DMS114 treated with DMSO at 0.1 percent for 48 hours (cell line): Measurements from ENCODE around the gene SCRN3.
"Not testable (repeated sequence)": the region's sequence is repeated elsewhere in the genome, so short reads cannot be mapped to it uniquely, and the experiment has no call there.

Experiments used
- DNase-seq: peaks from one replicate; lab custom pipeline; 2025; ENCODE audit not compliant: unreplicated experiment; lab: John Stamatoyannopoulos, UW

Gene SCRN3

DNA sequence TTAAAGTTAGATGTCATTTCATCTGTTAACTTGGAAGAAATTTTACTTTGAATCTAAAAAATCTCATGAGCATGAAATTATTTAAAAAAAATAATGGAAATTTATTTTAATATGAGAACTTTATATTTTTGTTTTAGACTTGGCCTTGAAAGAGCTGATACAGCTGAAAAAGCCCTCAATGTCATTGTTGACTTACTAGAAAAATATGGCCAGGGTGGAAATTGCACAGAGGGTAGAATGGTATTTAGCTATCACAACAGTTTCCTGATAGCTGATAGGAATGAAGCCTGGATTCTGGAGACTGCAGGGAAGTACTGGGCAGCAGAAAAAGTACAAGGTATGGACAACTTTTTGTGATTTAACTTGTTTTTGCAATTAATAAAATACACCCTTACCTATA is 5.3 kb downstream of the SCRN3 start:
- DNase-seq: no peak

DNA sequence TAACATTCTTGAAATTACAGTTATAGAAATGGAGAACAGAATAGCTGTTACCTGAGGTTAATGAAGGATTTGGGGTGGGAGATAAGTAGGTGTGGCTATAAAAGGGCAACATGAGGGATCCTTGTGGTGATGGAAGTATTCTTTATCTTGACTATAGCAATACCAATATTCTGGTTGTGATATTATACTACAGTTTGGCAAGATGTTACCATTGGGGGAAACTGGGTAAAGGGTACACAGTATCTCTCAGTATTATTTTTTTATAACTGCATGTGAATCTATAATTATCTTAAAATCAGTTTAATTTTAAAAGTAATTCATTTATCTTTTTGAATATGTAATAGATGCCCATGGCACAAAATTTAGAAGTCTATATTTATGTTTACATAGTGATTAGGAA is 8.1 kb downstream of the SCRN3 start:
- DNase-seq: no peak

DNA sequence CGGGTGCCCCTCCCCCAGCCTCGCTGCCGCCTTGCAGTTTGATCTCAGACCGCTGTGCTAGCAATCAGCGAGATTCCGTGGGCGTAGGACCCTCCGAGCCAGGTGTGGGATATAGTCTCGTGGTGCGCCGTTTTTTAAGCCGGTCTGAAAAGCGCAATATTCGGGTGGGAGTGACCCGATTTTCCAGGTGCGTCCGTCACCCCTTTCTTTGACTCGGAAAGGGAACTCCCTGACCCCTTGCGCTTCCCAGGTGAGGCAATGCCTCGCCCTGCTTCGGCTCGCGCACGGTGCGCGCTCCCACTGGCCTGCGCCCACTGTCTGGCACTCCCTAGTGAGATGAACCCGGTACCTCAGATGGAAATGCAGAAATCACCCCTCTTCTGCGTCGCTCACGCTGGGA is 14.5 kb downstream of the SCRN3 start:
- not testable (repeated sequence) for DNase-seq

DNA sequence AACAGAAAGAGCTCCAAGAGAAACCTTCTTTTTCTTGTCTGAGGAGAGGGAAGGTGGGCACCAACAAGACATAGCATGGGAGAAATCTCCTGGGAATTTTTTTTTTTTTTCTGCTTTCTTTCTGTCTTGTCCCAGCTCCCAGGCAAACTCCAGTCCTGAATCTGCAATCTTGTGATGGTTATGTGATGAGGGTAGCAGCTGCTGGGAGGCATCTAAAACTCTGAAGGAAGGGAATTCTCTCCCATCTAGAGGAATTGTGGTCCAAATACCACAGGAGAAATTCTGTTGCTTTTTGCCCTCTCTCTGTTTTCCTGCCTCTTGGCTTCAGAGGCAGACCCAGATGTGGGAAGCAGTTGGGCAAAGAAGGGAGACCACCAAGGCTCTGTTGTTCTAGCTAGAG is 16.7 kb downstream of the SCRN3 start:
- no peak for DNase-seq

DNA sequence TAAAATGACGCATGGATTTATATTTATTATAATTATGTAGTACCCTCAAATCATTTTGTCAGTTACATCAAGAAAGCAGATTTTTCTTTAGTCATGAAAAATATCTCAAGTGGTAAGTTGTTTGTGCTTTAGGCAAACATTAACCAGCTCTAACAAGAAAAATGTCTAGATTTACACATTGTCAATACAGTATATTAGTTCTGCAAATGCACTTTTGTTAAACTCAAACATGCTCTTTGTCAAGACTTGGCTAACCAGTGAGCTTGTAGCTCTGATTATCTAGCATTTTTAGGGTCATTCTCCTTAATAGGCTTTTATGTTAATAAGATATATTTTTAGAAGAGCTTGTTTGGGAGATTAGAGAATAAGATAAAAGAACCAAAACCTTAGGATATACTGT is 32.7 kb downstream of the SCRN3 start:
- DNase-seq: no peak

DNA sequence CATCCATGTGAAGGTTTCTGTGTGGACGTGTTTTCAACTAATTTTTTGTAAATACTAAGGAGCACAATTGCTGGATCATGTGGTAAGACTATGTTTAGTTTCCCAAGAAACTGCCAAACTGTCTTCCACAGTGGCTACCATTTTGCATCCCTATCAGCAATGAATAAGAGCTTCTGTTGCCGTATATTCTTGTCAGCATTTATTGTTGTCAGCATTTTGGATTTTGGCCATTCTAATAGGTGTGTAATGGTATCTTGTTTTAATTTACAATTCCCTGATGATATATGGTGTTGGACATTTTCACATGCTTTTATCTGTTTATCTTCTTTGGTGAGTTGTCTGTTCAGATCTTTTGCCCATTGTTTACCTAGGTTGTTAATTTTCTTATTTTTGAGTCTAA is 34.5 kb downstream of the SCRN3 start:
- DNase-seq: no peak

DNA sequence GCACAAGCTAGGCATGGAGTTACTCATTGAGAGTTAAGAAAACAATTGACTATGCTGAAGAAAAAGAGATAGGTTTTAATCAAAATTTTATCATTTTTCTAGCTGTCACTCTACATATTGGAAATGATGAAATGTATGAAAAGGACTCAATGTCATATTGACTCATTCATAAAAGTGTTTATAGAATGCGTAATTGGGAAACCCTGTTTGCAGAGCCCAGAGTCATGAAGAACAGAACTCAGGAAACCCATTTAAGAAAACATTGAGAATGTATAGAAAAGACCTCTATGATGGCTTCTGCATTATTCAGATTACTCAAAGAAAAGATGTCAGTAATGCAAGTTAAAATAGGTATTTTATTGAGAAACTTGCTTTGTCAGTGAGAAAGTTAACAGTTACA is 36.4 kb downstream of the SCRN3 start:
- no peak for DNase-seq

DNA sequence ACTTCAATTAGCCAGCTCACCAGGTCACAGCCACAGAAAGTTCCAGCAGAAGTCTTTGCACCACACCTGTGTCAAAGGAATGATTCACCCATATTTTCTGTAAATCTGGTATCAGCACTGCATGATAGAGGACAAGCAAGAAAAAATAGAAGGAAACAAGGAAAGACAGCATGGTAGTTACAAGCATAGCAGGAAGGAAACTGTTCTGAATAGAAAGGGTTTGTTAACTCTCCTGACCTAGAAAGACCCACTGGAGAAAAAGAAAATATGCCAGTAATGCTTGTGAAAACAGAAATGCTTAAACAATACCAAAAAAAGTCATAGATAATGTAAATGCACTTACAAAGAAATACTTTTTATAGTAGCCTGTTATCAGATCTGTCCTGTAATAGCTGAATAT is 40.8 kb downstream of the SCRN3 start:
- no peak for DNase-seq

DNA sequence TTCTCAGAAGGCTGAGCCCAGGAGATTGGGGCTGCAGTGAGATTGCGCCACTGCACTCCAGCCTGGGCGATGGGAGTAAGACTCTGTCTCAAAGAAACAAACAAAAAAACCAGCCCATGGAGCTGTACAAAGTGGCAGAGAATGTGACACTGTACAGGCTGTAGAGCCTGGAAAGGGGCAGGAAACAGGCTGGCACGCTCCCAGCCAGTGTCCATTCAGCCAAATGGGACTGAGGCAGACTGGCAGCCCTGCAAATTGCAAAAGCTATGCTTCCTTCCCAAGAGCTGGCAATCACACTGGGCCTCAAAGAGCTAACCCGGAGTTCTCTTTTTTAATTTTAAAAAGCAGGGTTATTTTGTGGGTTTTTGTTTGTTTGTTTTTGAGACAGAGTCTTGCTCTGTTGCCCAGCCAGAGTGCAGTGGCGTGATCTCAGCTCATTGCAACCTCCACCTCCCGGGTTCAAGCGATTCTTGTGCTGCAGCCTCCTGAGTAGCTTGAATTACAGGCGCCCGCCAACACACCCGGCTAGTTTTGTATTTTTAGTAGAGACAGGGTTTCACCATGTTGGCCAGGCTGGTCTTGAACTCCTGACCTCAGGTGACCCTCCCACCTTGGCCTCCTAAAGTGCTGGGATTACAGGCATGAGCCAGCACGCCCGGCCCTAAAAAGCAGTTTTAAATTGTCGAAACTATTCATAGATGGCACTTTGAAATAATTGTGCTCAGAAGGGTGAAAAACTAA is 42.8 kb downstream of the SCRN3 start:
- DNase-seq: no peak

DNA sequence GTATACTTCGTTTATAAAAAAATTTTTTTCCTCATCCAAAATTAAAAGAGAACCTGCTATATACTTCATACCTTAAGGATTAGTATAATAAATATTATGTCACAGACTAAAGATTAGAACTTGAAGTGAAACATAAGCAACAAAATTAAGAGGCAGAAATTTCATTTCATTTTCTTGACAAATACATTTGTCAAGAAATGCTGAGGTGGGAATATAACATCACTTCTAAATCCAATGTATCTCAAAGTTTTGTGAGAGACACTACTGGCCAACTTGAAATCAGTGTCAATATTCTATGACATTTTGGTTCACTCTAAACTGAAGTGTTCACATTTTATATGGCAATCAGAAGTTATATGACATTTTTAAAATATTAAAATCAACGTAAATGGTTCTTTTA is 43.8 kb downstream of the SCRN3 start:
- DNase-seq: no peak

DNA sequence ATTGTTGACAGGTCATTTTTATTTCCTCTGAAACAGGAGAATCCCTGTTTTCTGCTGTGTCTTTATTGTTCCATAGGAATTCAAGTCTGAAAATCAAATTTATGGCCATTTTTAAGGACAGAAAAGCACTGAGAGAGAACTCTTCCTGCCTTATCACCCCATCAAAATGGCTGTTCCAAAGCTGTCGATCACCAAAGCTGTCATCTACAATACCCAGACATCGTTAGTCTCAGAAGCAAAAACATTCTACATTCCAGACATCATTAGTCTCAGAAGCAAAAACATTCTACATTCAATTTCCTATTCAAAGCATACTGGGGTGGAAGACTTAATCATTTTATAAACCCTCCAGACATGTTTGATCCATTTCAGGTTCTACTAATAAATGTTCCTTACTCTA is 44.4 kb downstream of the SCRN3 start:
- no peak for DNase-seq

DNA sequence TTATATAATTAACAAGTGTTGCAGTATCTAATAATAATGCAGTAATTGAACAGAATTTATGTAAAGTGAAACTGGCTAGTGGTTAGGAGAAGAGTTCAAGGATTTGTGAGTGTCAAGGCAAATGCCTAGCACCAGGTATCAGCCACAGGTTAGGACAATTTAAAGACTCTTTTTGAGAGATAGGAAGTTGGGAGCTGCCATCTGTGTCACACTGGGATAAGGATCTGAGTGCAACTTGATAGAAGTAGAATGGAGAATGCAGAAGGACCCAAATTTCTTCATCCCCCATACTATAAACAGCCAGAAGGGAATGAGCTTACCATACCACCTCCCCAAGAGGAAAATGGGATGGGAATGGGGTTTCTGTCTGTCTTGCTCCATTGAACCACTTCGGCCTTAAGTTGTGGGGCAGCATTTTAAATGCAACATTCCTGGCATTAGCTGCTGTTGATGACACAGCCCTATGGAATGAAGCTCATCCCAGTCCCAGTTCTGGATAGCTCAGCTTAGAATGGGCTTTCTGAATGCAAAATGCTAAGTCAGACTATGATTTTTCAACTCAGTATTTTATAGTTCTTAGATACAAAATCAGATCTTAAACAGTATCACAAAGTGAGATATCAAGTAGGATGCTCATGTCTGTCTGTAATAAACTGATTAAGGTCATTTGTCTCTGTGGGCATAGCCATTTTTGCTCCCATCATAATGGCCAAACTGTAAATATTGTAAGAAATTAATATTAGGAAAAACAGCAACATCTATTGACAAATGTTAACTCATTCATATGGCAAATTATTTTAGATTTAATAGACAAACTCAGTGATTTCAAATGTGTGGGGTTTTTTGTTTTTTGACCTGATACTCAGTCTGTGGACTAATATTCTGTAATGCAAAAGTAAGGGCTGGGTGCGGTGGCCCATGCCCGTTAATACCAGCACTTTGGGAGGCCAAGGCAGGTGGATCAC is 47.3 kb downstream of the SCRN3 start:
- no peak for DNase-seq

DNA sequence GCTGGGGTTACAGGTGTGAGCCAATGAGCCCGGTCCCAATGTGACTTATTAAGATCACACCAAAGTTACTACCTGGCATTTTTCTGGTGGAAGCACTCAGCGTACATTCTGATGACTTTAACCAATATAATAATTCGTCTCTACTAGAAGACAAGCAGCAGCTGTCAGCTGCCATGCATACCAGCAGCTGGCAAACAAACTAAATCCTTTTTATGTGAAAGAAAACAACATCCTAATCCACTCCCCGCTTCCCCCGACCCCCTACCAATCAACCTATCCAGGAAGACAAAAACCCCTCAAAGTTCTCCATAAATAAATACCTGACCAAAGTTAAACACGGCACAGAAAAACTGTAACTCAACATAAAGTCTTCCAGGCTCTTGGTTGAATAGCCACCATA is 49.2 kb downstream of the SCRN3 start:
- DNase-seq: no peak

DNA sequence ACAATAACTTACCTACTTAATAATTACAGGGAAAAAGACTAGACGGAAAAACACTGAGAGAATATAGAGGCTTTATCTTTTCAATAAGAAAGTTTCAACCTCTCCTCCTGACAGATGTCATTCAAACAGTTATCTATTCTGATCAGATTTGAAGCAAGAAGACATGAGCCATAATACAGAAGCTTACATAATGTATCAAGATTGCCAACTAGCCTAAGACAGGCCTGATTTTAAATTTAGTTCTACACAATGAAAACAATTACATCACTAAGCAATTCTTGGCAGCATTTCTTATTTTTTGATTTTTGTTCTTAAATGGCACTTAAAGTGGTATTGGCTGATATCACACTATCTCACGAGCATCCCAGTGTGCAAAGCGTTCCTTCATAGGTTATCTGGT is 49.7 kb downstream of the SCRN3 start:
- DNase-seq: no peak

DNA sequence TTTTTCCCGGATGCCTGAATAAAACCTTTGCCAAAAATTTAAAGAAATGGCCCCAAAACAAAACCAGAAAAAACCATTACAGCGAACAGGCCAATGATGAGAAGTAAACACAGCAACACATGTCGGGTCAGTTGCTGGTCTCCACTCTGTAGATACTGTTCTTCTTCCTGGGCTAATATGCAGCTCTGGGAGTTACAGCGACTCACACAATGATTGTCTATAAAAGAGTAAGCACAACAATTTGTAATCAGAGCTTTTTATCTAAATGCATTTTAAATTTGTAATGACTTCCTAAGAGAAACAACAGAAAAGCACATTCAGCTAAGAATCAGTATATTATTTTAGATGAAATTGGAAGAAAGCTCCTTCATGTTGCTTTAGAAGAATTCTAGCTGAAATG is 51.0 kb downstream of the SCRN3 start:
- no peak for DNase-seq

DNA sequence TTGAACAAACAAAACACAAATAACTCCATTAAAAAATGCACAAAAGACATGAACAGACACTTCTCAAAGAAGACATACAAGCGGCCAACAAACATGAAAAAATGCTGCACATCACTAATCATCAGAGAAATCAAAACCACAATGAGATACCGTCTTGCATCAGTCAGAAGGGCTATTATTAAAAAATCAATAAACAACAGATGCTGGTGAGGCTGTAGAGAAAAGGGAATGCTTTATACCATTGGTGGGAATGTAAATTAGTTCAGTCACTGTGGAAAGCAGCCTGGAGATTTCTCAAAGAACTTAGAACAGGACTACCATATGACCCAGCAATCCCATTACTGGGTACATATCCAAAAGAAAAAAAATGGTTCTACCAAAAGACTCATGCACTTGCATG is 53.5 kb downstream of the SCRN3 start:
- no peak for DNase-seq

DNA sequence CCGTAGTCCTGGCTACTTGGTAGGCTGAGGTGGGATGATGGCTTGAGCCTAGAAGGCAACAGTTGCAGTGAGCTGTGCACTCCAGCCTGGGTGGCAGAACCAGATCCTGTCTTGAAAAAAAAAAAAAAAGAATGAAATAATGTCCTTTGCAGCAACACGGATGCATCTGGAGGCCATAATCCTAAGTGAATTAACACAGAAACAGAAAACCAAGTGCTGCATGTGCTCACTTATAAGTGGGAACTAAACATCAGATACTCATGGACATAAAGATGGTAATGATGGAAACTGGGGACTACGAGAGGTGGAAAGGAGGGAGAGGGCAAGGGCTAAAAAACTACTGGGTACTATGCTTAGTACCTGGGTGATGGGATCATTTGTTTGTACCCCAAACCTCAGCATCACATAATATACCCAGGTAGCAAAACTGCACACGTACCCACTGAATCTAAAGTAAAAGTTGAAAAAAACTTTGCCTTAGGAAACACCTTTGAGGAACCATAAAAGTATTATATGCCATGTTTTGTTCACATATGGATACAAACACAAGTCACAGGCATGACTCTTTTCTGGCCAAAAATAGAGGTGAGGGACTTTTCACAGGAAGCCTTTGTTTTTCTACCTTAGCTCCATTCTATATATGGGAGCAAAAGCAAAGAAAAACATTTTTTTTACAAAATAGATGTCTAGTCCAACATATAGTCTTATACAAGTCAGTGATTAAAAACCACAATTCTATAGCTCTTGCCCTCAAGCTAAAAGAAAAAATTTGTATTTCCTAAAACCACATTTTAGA is 54.7 kb downstream of the SCRN3 start:
- no peak for DNase-seq

DNA sequence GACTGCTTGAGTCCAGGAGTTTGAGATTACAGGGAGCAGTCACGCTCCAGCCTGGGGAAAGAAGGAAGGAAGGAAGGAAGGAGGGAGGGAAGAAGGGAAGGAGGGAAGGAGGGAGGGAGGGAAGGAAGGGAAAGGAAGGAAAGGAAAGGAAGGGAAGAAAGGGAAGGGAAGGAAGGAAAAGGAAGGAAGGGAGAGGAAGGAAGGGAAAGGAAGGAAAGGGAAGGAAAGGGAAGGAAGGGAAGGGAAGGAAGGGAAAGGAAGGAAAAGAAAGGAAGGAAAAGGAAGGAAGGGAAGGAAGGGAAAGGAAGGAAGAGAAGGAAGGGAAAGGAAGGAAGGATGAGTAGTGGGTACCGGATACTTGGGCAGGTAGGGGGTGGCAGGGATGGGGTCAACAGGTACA is 59.0 kb downstream of the SCRN3 start:
- DNase-seq: no peak

DNA sequence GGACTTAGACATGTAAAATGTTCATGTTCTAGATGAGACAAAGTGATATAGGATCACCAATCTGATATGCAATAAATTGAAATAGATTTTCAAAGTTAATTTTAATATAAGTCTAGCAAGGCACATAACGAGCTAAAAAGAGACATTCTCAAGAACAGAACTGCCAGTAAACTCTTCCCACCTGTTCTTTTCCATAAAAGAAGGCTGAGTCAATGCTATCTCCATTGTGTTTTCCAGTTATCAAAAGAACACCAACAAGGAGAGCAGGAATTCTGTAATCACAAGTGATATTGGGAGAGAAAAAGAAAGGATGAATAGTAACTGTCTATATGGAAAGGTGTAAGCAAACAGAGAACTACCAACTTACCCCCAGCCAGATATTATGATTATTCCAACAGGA is 65.7 kb downstream of the SCRN3 start:
- DNase-seq: no peak

DNA sequence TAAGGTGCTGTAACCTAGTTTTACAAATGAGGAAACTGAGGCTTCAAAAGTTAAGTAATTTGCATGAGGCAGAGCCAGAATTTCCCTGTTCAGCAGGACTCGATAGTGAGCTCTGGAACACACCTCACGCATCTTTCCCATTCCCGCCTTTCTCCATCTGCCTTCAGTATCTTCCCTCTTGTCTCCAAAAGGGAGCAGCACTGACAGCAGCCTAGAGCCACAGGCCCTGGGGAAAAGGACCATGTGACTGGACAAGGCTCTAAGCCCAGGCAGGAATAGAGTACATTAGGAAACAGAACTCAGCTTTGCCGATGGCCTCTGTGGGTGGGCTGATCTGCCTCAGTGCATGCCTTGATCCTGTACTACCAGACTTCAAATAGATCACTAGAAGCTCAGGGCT is 69.8 kb downstream of the SCRN3 start:
- no peak for DNase-seq

DNA sequence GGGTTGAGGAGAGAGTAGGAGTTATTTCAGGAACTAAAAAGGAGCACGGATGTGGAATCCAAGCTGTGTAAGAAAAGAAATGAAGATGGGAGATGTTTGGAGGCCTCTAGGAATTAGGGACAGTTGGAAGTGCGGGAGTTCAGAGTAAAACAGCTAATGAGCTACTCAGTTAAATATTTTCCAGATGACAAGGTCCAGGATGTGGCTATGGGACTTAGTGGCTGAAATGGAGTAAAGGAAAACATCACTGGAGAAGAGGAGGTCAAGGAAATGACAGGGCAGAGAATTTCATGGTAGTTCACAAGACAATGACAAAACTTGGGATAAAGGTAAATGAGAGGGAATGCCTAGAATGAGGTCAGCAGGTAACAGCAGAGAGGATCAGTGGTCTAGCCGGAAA is 78.3 kb downstream of the SCRN3 start:
- no peak for DNase-seq

DNA sequence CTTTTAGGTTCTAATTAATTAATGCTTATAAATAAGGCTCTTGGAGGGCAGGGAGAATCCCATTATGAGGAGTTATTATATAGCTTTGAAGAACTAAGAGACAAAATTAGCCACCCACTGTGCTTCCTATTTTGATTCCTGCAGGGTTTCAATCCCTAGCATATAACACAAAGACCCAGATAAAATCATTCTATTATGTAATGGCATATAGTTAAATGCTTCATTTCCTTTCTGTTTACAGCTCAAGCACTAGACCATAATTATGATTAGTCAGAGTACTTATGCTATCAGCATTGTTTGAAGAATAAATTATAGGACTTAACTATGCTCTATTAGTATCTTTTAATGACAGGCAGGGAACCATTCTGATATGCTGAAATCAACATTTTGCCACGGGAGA is 82.2 kb downstream of the SCRN3 start:
- no peak for DNase-seq
